Skeletal muscle tissue (tissue), 4 donors: ENCODE measurements around the gene PHF13. TPM values are rescaled to one million over a fixed set of nuclear protein-coding genes. Genes with fewer than 3 reads are reported as not detected.
A peak's percentile ranks its signal among the peaks of the same experiment; 100 is the strongest.

Experiments used
- H3K27ac ChIP-seq: one replicate; pipeline ENCODE4 v1.7.0; 2013; ENCODE audit warnings: mild to moderate bottlenecking, low read depth, low read length, inconsistent platforms
- H3K27me3 ChIP-seq, 3 donors: one replicate each; pipeline ENCODE4 v1.7.0; 2013; ENCODE audit warnings: low read length in 3 of 3; ENCODE audit not compliant: control insufficient read depth in 3 of 3, insufficient read depth in 3 of 3
- H3K36me3 ChIP-seq, 3 donors: one replicate each; pipeline ENCODE4 v1.7.0; 2013; ENCODE audit warnings: low read length in 3 of 3; ENCODE audit not compliant: control insufficient read depth in 3 of 3, insufficient read depth in 3 of 3
- H3K4me1 ChIP-seq, 3 donors: one replicate each; pipeline ENCODE4 v1.7.0; 2013; ENCODE audit warnings: low read length in 3 of 3, mild to moderate bottlenecking in 3 of 3; ENCODE audit not compliant: control insufficient read depth in 3 of 3, insufficient read depth in 3 of 3
- H3K4me3 ChIP-seq, 3 donors: one replicate each; pipeline ENCODE4 v1.7.0; 2013; ENCODE audit warnings: low read length in 3 of 3
- H3K9ac ChIP-seq, 3 donors: one replicate each; pipeline ENCODE4 v1.7.0; 2013; ENCODE audit warnings: low read length in 3 of 3, mild to moderate bottlenecking in 3 of 3, moderate library complexity in 2 of 3, low read depth in 1 of 3
- H3K9me3 ChIP-seq, 3 donors: one replicate each; pipeline ENCODE4 v1.7.0; 2013; ENCODE audit warnings: low read length in 3 of 3; ENCODE audit not compliant: control insufficient read depth in 3 of 3
- total RNA-seq: library from RNA; depleted of rRNA; stranded (reverse); fragments of >200 nt; gene quantifications from one replicate; pipeline ENCODE4 v1.2.3, GENCODE V29; 2014
- donor health status: Osteomylitis.

Gene PHF13
- 17.7 TPM for total RNA-seq

DNA sequence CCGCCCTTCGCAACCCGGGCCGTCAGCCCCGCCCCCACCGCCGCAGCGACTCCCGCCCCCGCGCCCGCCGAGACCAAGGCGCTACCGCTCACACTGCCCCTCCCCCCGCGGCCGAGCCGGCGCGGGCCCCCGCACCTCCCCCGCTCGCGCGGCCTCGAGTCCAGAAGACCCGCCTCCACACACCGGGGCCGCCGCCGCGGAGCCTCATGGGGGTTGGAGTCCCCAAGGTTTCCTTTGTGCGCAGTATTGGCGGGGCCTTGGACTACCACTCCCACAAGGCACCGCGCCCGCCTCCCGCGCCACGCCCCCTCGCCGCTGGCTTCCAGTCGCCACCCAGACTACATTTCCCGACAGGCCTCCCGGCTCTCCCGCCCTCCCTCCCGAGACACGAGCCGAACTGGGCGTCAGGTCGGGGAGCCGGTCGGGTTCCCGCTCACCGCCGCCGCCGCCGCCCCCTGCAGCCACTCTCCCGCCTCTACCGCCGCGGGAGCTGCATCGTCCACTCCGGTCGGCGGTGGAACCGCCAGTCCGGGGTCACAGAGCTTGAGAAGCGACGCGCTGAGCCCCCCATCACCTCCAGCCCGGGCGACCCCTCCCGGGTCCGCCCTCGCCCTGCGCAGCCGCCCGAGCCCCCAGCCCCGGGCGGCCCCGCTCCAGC is at the start of gene PHF13:
Gene PHF13 (plus strand): TSS at position 371 of the 658 bp plus-strand sequence. CDS start 336 bp downstream, outside the sequence.
- Histone ChIP-seq H3K4me1 (peaks cover 18 to 22% (median 21%) of the 10 kb centered on the region in 3 donors), H3K9me3 (no peaks in the 10 kb centered on the region), H3K36me3 (no peaks in the 10 kb centered on the region), H3K27me3 (no peaks in the 10 kb centered on the region), H3K9ac (peak within 1 kb of the TSS; percentile 92 to 97 (median 94)), H3K4me3 (peak within 1 kb of the TSS; percentile 94 to 98 (median 98)), H3K27ac (peak within 1 kb of the TSS; percentile 96)

DNA sequence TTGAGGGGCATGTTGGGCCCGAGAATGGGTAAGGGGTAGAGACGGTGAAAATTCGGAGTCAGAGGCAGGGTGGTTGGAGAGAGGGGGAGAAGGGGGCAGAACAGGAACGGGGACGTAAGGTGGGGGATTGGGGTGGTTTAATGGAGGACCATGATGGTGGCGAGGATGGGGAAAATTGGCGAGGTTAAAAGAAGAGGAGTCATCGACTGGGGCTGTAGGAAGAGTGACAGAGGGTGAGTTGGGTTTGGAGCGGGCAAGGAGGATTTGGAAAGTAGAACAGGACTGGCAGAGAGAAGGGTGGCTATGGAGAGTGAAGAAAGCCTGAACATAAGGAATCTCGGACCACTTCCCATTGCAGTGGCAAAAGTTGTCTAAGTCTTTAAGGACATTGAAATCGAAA is 44.5 kb upstream of the PHF13 start:
- no peaks in the 10 kb centered on the region for H3K36me3 ChIP-seq
- H3K9me3 ChIP-seq: no peaks in the 10 kb centered on the region

DNA sequence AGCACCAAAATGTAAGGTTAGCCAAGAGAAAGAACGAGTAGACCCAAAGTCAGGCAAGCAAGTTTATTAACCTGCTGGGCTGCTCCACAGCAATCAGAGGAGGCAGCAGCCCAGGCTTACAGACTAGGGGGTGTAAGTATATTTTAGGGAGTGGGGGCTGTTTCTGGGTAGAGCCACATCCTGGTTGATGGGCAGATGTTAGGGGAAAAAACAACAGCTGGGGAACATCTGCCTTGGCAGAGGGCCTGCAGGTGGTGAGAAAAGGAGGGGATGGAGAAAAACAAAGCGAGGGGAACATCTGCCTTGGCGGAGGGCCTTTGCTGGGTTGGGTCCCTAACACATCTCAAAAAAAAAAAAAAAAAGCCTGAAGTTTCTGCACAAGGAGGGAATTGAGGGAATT is 43.4 kb upstream of the PHF13 start:
- Histone ChIP-seq H3K4me3 (no peak overlapping the region), H3K9ac (no peak overlapping the region), H3K27ac (no peak overlapping the region), H3K36me3 (no peaks in the 10 kb centered on the region), H3K27me3 (peaks cover 0 to 4% (median 0%) of the 10 kb centered on the region in 3 donors), H3K9me3 (no peaks in the 10 kb centered on the region), H3K4me1 (no peaks in the 10 kb centered on the region)

More for the DNA sequence above, 44.5 kb upstream of the PHF13 start:
- H3K27ac ChIP-seq: no peak overlapping the region
- no peaks in the 10 kb centered on the region for H3K4me1 ChIP-seq
- H3K4me3 ChIP-seq: no peak overlapping the region
- no peak overlapping the region for H3K9ac ChIP-seq
- H3K27me3 ChIP-seq: no peaks in the 10 kb centered on the region

DNA sequence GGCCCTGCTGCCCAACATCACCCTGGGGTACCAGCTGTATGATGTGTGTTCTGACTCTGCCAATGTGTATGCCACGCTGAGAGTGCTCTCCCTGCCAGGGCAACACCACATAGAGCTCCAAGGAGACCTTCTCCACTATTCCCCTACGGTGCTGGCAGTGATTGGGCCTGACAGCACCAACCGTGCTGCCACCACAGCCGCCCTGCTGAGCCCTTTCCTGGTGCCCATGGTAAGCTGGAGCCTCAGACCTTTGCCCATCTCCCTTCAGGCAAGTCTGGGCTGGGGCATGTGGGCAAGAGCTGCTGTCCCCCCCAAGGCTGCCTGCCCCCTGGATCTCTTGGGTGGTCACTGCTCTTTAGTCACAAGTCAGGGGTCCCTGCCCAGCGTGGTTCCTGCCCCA is 42.5 kb upstream of the PHF13 start:
- Histone ChIP-seq H3K9me3 (no peaks in the 10 kb centered on the region), H3K4me3 (no peak overlapping the region), H3K9ac (no peak overlapping the region), H3K4me1 (no peaks in the 10 kb centered on the region), H3K27ac (no peak overlapping the region), H3K27me3 (peaks cover 0 to 4% (median 0%) of the 10 kb centered on the region in 3 donors), H3K36me3 (no peaks in the 10 kb centered on the region)

DNA sequence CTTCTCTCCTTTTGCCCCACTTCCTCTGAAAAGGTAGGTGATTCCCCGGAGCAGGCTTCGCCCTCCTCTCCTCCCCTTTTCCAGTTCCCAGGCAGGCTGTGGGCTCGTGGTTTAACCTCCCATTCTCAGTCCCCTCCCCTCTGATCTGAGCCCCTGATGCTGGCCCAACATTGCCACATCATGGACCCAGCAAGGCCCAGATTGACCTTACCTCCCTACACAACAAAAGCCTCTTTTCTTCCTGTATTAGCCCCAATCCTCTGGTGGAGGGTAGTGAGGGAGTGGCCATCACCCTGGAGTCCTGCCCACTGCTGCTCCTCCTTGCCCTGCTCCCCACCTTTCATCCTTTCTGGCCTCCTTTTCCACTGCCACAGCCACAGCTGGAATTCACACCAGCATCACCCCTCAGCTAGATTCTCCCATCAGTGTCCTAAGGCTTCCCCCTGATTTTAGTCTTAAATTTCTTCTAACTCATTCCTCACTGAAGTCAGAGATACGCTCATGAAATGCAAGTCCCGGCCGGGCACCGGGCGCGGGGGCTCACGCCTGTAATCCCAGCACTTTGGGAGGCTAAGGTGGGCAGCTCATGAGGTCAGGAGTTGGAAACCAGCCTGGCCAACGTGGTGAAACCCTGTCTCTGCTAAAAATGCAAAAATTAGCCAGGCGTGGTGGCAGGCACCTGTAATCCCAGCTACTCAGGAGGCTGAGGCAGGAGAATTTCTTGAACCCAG is 40.7 kb upstream of the PHF13 start:
- H3K4me3 ChIP-seq: no peak overlapping the region
- no peak overlapping the region for H3K9ac ChIP-seq
- no peaks in the 10 kb centered on the region for H3K36me3 ChIP-seq
- peaks cover 0 to 4% (median 0%) of the 10 kb centered on the region in 3 donors for H3K27me3 ChIP-seq
- H3K27ac ChIP-seq: no peak overlapping the region
- no peaks in the 10 kb centered on the region for H3K9me3 ChIP-seq
- no peaks in the 10 kb centered on the region for H3K4me1 ChIP-seq

DNA sequence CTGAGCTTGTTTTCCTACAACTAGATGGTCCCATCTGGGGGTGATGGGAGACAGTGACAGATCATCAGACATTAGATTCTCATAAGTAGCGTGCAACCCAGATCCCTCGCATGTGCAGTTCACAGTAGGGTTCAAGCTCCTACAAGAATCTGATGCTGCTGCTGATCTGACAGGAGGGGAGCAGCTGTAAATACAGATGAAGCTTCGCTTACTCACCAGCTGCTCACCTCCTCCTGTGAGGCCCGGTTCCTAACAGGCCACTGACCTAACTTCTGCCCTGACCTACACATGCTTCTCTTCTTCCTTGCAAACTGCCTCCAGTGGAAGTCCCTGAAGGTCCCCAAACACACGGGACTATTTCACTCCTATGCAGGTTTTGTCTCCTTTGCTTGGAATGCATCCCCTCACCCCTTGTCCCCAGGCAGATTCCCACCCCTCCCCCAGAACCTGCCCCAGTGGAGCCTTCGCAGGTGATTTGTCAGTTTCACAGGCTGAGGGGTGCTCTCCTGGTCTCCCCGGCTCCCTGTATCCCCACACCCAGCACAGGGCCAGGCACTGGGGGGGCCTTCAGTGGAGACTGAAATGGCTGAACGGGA is 39.4 kb upstream of the PHF13 start:
- no peak overlapping the region for H3K9ac ChIP-seq
- H3K4me3 ChIP-seq: no peak overlapping the region
- H3K9me3 ChIP-seq: no peaks in the 10 kb centered on the region
- no peak overlapping the region for H3K27ac ChIP-seq
- peaks cover 2 to 3% (median 3%) of the 10 kb centered on the region in 3 donors for H3K4me1 ChIP-seq
- H3K36me3 ChIP-seq: no peaks in the 10 kb centered on the region
- peaks cover 0 to 4% (median 0%) of the 10 kb centered on the region in 3 donors for H3K27me3 ChIP-seq

DNA sequence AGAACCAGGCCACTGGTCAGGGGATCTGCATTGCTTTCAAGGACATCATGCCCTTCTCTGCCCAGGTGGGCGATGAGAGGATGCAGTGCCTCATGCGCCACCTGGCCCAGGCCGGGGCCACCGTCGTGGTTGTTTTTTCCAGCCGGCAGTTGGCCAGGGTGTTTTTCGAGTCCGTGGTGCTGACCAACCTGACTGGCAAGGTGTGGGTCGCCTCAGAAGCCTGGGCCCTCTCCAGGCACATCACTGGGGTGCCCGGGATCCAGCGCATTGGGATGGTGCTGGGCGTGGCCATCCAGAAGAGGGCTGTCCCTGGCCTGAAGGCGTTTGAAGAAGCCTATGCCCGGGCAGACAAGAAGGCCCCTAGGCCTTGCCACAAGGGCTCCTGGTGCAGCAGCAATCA is 38.7 kb upstream of the PHF13 start:
- Histone ChIP-seq H3K36me3 (no peaks in the 10 kb centered on the region), H3K27ac (no peak overlapping the region), H3K27me3 (peaks cover 0 to 4% (median 0%) of the 10 kb centered on the region in 3 donors), H3K4me1 (peaks cover 7 to 9% (median 8%) of the 10 kb centered on the region in 3 donors), H3K9ac (no peak overlapping the region), H3K4me3 (no peak overlapping the region), H3K9me3 (no peaks in the 10 kb centered on the region)

DNA sequence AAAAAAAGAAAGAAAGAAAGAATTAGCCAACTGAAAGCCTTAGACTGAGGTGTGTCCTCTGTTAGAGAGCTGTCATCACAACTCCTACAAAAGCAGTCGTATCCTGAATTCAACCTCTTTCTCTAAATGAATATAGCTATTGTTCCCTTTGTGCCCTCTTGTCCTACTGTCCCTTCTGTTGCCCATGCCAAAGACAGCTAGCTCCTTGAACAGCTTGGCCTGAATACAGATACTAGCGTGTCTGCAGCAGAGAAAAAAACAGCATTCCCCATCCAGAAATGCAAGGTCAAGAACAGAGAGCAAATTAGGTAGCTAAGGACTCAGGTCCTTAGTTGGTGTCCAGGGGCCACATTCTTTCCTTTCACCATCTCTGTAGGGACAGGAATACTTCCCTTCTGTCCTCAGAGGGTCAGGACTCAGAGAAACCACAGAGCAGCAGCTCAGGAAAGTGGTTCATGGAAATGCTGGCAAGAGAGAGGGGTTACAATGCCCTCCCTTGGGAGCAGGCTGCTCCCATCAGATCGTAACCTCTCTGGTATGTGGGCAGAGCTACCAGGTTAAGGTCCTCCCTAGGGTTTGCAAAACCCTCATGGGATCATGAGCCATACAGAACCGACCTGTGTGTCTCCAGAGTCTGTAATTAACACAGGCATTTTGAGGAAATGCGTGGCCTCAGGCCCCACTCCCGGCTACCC is 35.6 kb upstream of the PHF13 start:
- Histone ChIP-seq H3K4me1 (peaks cover 24 to 36% (median 31%) of the 10 kb centered on the region in 3 donors), H3K36me3 (peaks cover 0 to 3% (median 0%) of the 10 kb centered on the region in 3 donors), H3K9me3 (no peaks in the 10 kb centered on the region), H3K4me3 (no peak overlapping the region), H3K9ac (no peak overlapping the region), H3K27ac (no peak overlapping the region), H3K27me3 (peaks cover 0 to 4% (median 0%) of the 10 kb centered on the region in 3 donors)

DNA sequence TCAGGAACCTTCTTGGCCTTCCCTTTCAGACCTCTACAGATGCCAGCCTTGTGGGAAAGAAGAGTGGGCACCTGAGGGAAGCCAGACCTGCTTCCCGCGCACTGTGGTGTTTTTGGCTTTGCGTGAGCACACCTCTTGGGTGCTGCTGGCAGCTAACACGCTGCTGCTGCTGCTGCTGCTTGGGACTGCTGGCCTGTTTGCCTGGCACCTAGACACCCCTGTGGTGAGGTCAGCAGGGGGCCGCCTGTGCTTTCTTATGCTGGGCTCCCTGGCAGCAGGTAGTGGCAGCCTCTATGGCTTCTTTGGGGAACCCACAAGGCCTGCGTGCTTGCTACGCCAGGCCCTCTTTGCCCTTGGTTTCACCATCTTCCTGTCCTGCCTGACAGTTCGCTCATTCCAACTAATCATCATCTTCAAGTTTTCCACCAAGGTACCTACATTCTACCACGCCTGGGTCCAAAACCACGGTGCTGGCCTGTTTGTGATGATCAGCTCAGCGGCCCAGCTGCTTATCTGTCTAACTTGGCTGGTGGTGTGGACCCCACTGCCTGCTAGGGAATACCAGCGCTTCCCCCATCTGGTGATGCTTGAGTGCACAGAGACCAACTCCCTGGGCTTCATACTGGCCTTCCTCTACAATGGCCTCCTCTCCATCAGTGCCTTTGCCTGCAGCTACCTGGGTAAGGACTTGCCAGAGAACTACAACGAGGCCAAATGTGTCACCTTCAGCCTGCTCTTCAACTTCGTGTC is 34.7 kb upstream of the PHF13 start:
- H3K9ac ChIP-seq: peak overlapping the region; percentile 69 to 88 (median 88)

More for the DNA sequence above, 34.7 kb upstream of the PHF13 start:
- Histone ChIP-seq H3K9me3 (no peaks in the 10 kb centered on the region), H3K4me1 (peaks cover 24 to 36% (median 31%) of the 10 kb centered on the region in 3 donors), H3K27ac (peak overlapping the region; percentile 97), H3K27me3 (peaks cover 0 to 4% (median 0%) of the 10 kb centered on the region in 3 donors), H3K36me3 (peaks cover 0 to 3% (median 0%) of the 10 kb centered on the region in 3 donors), H3K4me3 (peak overlapping the region; percentile 73 to 88 (median 86))
